Urothelium cell line (cell line): Measurements from ENCODE around the gene MASTL.
"Not testable (repeated sequence)": the region's sequence is repeated elsewhere in the genome, so short reads cannot be mapped to it uniquely, and the experiment has no call there.

Source experiments
- DNase-seq: peaks from one replicate; pipeline ENCODE4 v3.0.0; 2011; ENCODE audit warnings: low spot score, mixed read lengths
- FAIRE-seq: peaks from 2 replicates; lab custom pipeline; 2011; peaks lifted over from hg19 to GRCh38; lab: Jason Lieb, UNC

Gene MASTL

DNA sequence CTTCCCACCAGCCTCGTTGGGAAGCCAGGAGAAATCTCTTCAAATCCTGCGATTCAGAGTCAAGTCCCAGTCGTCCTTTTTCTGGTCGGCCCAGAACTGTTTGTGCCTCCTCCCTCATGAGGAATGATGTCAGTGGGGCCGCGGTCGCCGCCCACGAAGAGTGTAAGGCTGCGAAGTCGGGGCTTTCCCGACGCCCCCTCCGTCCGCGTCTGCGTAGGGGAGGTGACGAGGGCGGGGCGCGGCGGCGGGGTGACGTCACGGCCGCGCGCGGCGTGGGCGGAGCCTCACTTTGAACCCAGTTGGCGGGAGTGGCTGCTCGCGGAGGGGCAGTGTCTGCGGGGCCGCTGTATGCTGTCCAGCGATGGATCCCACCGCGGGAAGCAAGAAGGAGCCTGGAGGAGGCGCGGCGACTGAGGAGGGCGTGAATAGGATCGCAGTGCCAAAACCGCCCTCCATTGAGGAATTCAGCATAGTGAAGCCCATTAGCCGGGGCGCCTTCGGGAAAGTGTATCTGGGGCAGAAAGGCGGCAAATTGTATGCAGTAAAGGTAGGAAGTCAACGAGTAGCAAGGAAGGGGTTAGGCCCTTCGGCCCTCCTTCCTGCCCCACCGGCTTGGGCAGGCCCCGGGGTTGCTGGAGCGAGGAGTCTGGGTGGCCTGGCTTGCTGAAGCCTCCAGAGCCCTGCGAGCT is at the start of gene MASTL:
Gene MASTL (plus strand): TSS at position 287 of the 689 bp plus-strand sequence. CDS start 75 bp downstream, at position 362.
- DNase-seq (peak; percentile 93), FAIRE-seq (no peak)

DNA sequence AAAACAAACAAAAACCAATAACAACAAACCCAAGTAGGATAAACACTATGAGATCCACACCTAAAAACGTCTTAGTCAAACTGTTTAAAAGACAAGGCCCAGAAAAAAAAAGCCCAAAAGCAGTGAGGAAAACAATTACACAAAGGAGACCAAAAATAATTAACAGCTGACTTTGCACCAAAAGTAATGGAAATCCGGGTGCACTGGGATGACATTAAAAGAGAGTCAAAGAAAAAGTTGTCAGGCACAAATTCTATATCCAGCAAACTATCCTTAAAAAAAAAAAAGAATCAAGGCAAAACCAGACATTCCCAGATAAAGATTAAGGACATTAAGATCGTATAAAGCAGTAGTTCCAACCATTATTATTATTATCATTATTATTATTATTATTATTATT is 47.0 kb upstream of the MASTL start:
- no peak for FAIRE-seq
- DNase-seq, result no peak

DNA sequence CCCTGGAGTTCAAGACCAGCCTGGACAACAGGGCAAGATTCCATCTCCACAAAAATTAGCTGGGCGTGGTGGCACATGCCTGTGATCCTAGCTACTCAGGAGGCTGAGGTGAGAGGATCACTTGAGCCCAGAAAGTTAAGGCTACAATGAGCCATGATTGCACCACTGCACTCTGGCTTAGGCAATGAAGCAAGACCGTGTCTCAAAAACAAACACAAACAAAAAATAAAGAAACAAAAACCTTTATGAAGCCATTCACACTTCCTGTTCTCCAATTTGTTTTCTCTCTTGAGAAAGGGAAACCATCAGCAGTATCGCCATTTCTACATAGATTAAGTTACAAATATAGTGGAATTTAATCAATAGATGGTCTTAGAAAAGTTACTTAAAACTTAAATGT is 20.8 kb upstream of the MASTL start:
- no peak for FAIRE-seq

GRCh38 chr10:27138277-27138676 is 16.9 kb upstream of the MASTL start:
- DNase-seq, result no peak
- no peak for FAIRE-seq

More for the DNA sequence above, 20.8 kb upstream of the MASTL start:
- no peak for DNase-seq

- FAIRE-seq, result no peak
- DNase-seq, result no peak
These were observed 11.5 kb upstream of the MASTL start for GRCh38 chr10:27143686-27144085.

- DNase-seq (no peak), FAIRE-seq (no peak)
These were observed 9.2 kb upstream of the MASTL start for GRCh38 chr10:27145937-27146336.

DNA sequence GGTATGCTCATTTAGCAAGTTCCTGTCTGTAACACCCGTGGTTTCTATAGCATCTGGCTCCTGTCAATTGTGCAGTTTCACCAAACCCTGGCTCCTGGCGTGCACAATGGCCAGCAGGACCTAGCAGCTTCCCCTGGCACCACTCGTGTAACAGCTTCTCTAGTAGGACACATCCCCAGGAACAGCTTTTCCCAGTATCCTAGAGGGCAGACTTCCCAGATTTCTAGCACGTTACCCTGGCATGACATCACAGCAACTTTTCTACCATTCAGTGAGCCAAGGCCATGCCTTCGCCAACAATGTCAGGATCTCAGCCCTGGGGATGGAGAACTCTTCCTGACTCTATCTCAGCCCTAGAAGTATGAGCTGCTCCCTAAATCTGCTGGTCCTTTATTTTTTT is 7.5 kb upstream of the MASTL start:
- FAIRE-seq, result no peak

DNA sequence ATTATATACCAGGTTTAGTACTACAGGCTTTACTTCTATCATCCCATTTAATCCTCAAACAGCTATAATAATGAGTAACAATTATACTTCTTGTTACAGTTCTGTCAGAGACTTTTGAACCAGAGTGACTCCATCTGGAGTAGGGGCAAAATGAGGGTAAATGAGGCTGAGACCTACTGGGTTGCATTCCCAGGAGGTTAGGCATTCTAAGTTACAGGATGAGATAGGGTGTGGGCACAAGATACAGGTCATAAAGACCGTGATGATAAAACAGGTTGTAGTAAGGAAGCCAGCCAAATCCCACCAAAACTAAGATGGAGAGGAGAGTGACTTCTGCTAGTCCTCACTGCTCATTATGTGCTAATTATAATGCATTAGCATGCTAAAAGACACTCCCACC is 4.9 kb upstream of the MASTL start:
- FAIRE-seq (no peak), DNase-seq (no peak)

More for the DNA sequence above, 7.5 kb upstream of the MASTL start:
- no peak for DNase-seq

- FAIRE-seq (no peak), DNase-seq (no peak)
These were observed 2.5 kb upstream of the MASTL start for GRCh38 chr10:27152687-27153086.

- FAIRE-seq (no peak), DNase-seq (no peak)
These were observed 1.8 kb upstream of the MASTL start for GRCh38 chr10:27153329-27153728.

DNA sequence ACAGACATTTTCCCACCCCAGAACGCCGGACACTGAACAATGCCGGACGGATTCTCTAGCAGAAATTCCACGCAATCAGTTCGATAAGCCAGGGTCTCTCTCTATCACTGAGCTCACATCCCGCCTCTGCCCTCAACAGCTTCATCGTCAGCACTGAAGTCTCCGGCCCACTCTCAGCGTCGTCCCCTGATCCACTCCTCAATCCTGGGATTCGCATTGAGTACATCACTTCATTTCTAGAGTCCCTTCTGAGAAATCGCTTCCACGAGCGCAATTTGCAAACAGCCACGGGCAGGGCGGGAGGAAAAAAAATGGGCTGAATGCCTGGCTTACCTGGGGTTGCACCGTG is 1.3 kb upstream of the MASTL start:
- DNase-seq (no peak), FAIRE-seq (no peak)

GRCh38 chr10:27156566-27156965 is 1.4 kb downstream of the MASTL start:
- DNase-seq, FAIRE-seq: not testable (repeated sequence)

GRCh38 chr10:27157150-27157549 is 2.0 kb downstream of the MASTL start:
- FAIRE-seq (no peak), DNase-seq (no peak)

GRCh38 chr10:27158421-27158820 is 3.3 kb downstream of the MASTL start:
- no peak for FAIRE-seq

DNA sequence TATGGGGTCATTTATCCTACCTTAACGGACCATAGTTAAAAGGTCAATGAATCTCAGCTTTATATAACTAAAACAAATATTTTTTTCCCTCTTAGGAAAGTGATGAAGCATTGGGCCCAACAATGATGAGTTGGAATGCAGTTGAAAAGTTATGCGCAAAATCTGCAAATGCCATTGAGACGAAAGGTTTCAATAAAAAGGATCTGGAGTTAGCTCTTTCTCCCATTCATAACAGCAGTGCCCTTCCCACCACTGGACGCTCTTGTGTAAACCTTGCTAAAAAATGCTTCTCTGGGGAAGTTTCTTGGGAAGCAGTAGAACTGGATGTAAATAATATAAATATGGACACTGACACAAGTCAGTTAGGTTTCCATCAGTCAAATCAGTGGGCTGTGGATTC is 14.7 kb downstream of the MASTL start:
- DNase-seq (no peak), FAIRE-seq (no peak)

More at GRCh38 chr10:27158421-27158820, 3.3 kb downstream of the MASTL start:
- DNase-seq, result no peak

GRCh38 chr10:27188259-27188658 is 33.1 kb downstream of the MASTL start:
- DNase-seq (no peak), FAIRE-seq (no peak)

DNA sequence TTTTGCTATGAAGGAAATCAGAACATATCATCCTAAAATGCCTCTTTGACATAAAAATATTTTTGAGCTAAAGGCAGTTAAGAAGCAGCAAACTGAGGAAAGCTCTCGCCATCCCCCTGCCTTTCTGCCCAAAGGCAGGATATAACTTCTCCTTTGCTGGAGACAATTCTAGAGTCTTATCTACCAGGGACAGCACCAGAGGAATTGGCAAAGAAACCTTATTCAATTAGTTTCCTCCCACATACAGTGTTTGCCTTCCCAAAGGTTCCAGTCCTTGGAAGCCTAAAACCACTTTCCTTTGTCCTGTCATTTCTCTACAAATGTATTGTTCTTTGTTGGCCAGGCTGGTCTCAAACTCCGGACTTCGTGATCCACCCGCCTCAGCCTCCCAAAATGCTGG is 33.7 kb downstream of the MASTL start:
- FAIRE-seq (no peak), DNase-seq (no peak)

- no peak for FAIRE-seq
- no peak for DNase-seq
These were observed 35.4 kb downstream of the MASTL start for GRCh38 chr10:27190508-27190907.

DNA sequence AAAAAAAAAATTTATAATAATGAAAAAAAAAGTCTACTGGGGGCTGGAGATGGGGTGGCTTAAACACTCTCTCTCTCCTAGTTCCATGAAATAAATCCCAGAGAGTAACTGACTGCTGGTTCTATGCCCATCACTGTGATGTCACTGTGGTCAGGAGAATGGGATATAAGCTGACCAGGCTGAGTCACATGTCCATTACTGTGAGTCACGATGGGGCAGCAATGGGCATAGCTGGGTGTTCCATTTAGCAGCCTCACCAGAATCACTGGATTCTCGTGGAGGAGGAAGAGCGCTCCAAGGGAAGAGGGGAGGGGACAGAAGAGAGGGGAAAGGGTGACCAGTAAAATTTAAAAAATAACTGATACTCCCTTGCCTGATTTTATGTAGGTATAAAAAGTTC is 37.1 kb downstream of the MASTL start:
- FAIRE-seq (peak; percentile 50), DNase-seq (peak; percentile 84)

GRCh38 chr10:27197980-27198620 is 42.9 kb downstream of the MASTL start:
- no peak for DNase-seq
- no peak for FAIRE-seq

GRCh38 chr10:27203806-27204205 is 48.7 kb downstream of the MASTL start:
- DNase-seq (no peak), FAIRE-seq (no peak)

DNA sequence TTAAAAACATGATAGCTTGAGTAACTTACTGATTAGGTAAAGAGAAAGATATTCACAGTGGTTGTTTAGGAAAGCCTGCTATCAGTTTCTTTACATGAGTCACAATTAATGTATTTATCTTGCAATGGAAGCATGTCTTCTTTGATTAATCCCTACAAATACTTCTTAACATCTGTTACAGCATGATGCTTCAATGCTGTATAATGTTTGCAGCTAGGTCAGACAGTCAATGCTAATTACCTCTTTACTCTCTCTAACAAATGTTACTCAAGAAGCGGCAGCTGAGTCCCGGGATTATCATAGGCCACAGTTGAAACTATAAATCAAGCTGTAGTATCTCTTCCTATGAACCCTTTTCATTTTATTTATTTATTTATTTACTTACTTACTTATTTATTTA is 52.2 kb downstream of the MASTL start:
- no peak for DNase-seq
- FAIRE-seq, result no peak

DNA sequence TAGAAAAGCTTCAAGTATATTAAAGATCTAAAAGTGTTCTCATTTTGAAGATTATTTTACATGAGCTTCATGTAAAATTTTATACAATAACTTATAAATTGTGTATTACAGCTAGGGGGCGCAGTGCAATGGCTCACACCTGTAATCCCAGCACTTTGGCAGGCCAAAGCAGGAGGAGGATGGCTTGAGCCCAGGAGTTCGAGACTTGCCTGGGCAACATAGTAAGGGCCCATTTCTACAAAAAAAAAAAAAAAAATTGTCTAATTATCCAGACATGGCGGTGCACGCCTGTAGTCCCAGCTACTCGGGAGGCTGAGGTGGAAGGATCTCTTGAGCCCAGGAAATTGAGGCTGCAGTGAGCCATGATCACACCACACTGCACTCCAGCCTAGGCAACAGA is 68.8 kb downstream of the MASTL start:
- no peak for FAIRE-seq
- peak; percentile 8 for DNase-seq
